OCI-LY1 (cell line): ENCODE results near the gene CDKN3.

Experiments
- H2AFZ ChIP-seq: fragments of 200-600 bp; sonication (generic), shearing (Covaris generic); 2 replicates; pipeline ENCODE4 v1.6.0; 2014; ENCODE audit warnings: antibody characterized with exemption, mild to moderate bottlenecking, low read length
- H3F3A ChIP-seq: fragments of 200-600 bp; sonication (generic), shearing (Covaris generic); 2 replicates; pipeline ENCODE4 v1.6.0; 2014; ENCODE audit warnings: mild to moderate bottlenecking, antibody characterized with exemption, low read length, moderate library complexity; ENCODE audit not compliant: insufficient read depth
- H3K27ac ChIP-seq: fragments of 200-600 bp; sonication (generic); 2 replicates; pipeline ENCODE4 v1.5.1; 2014; ENCODE audit warnings: low read length, mixed run types, mild to moderate bottlenecking, low read depth; ENCODE audit not compliant: poor library complexity, severe bottlenecking
- H3K27me3 ChIP-seq: fragments of 200-600 bp; sonication (generic); 2 replicates; pipeline ENCODE4 v1.6.0; 2014; ENCODE audit warnings: antibody characterized with exemption, mild to moderate bottlenecking, low read length, moderate library complexity; ENCODE audit not compliant: insufficient read depth
- H3K36me3 ChIP-seq: fragments of 200-600 bp; sonication (generic); 2 replicates; pipeline ENCODE4 v1.6.1; 2014; ENCODE audit warnings: mild to moderate bottlenecking, antibody characterized with exemption, low read length, moderate library complexity, mixed read lengths; ENCODE audit not compliant: insufficient read depth
- H3K4me1 ChIP-seq: fragments of 200-600 bp; sonication (generic); 2 replicates; pipeline ENCODE4 v1.5.1; 2014; ENCODE audit warnings: mild to moderate bottlenecking, low read length, moderate library complexity; ENCODE audit not compliant: insufficient read depth, severe bottlenecking
- H3K4me2 ChIP-seq: fragments of 200-600 bp; sonication (generic), shearing (Covaris generic); 2 replicates; pipeline ENCODE4 v1.6.1; 2014; ENCODE audit warnings: low read length
- H3K4me3 ChIP-seq: fragments of 200-600 bp; sonication (generic); 2 replicates; pipeline ENCODE4 v1.5.1; 2014; ENCODE audit warnings: low read length, low read depth, mild to moderate bottlenecking, mixed read lengths; ENCODE audit not compliant: poor library complexity, severe bottlenecking
- H3K79me2 ChIP-seq: fragments of 200-600 bp; shearing (Covaris generic); 2 replicates; pipeline ENCODE4 v1.6.1; 2016; ENCODE audit warnings: mixed run types, low read length, mixed read lengths; ENCODE audit not compliant: insufficient read depth
- H3K9ac ChIP-seq: fragments of 200-600 bp; sonication (generic), shearing (Covaris generic); 2 replicates; pipeline ENCODE4 v1.6.1; 2014; ENCODE audit warnings: mild to moderate bottlenecking, low read length, mixed read lengths
- H3K9me2 ChIP-seq: fragments of 200-600 bp; sonication (generic), shearing (Covaris generic); 2 replicates; pipeline ENCODE4 v1.6.1; 2014; ENCODE audit warnings: low read depth, mild to moderate bottlenecking, low read length, mixed read lengths
- H3K9me3 ChIP-seq: fragments of 200-600 bp; shearing (Covaris generic); 2 replicates; pipeline ENCODE4 v1.6.1; 2014; ENCODE audit warnings: low read length, mixed read lengths
- H4K20me1 ChIP-seq: fragments of 200-600 bp; sonication (generic), shearing (Covaris generic); 2 replicates; pipeline ENCODE4 v1.6.0; 2016; ENCODE audit warnings: mild to moderate bottlenecking, low read length; ENCODE audit not compliant: insufficient read depth
- CTCF ChIP-seq: fragments of 200-600 bp; sonication (generic), shearing (Covaris generic); IDR thresholded peaks from 2 replicates; pipeline ENCODE4 v1.5.1; 2017; ENCODE audit warnings: mild to moderate bottlenecking, antibody characterized with exemption, low read length, moderate library complexity, mixed read lengths
- EZH2 ChIP-seq: fragments of 200-600 bp; sonication (generic), shearing (Covaris generic); IDR thresholded peaks from 2 replicates; pipeline ENCODE4 v1.8.0; 2017; ENCODE audit warnings: borderline replicate concordance, mixed run types, mild to moderate bottlenecking, antibody characterized with exemption, low read length, moderate library complexity, mixed read lengths

CDKN3 gene

GRCh38 chr14:54354968-54355641 is 41.7 kb upstream of the CDKN3 start:
- no peaks in the 10 kb centered on the region for H4K20me1 ChIP-seq
- H3K79me2 ChIP-seq = no peaks in the 10 kb centered on the region
- H3K36me3 ChIP-seq = no peaks in the 10 kb centered on the region
- no peaks in the 10 kb centered on the region for H3K4me1 ChIP-seq
- no peak overlapping the region for H3K9ac ChIP-seq
- no peak overlapping the region for H3K4me3 ChIP-seq
- H3F3A ChIP-seq = no peaks in the 10 kb centered on the region
- H3K9me3 ChIP-seq = peaks cover 12% of the 10 kb centered on the region
- no peaks in the 10 kb centered on the region for H3K27me3 ChIP-seq
- TF ChIP-seq CTCF (no peak), EZH2 (no peak)
- H3K4me2 ChIP-seq = no peak overlapping the region
- H2AFZ ChIP-seq = no peak overlapping the region
- H3K27ac ChIP-seq = no peak overlapping the region
- H3K9me2 ChIP-seq = no peaks in the 10 kb centered on the region

GRCh38 chr14:54355698-54356097 is 41.1 kb upstream of the CDKN3 start:
- no peaks in the 10 kb centered on the region for H3K79me2 ChIP-seq
- H3K9ac ChIP-seq = no peak overlapping the region
- peaks cover 12% of the 10 kb centered on the region for H3K9me3 ChIP-seq
- H3K4me2 ChIP-seq = no peak overlapping the region
- no peaks in the 10 kb centered on the region for H3K27me3 ChIP-seq
- H3K4me3 ChIP-seq = no peak overlapping the region
- H3K4me1 ChIP-seq = no peaks in the 10 kb centered on the region
- H3K9me2 ChIP-seq = no peaks in the 10 kb centered on the region
- no peaks in the 10 kb centered on the region for H3K36me3 ChIP-seq
- H3F3A ChIP-seq = no peaks in the 10 kb centered on the region
- no peak overlapping the region for H3K27ac ChIP-seq
- TF ChIP-seq EZH2 (no peak), CTCF (no peak)
- H2AFZ ChIP-seq = no peak overlapping the region
- H4K20me1 ChIP-seq = no peaks in the 10 kb centered on the region

- H3K9me3 ChIP-seq = peaks cover 12% of the 10 kb centered on the region
- TF ChIP-seq CTCF (no peak), EZH2 (no peak)
- H3K4me3 ChIP-seq = no peak overlapping the region
- H3K36me3 ChIP-seq = no peaks in the 10 kb centered on the region
- no peaks in the 10 kb centered on the region for H3K79me2 ChIP-seq
- no peaks in the 10 kb centered on the region for H3F3A ChIP-seq
- H3K4me2 ChIP-seq = no peak overlapping the region
- no peaks in the 10 kb centered on the region for H3K27me3 ChIP-seq
- no peak overlapping the region for H3K9ac ChIP-seq
- H3K9me2 ChIP-seq = no peaks in the 10 kb centered on the region
- no peak overlapping the region for H3K27ac ChIP-seq
- no peak overlapping the region for H2AFZ ChIP-seq
- no peaks in the 10 kb centered on the region for H4K20me1 ChIP-seq
- H3K4me1 ChIP-seq = no peaks in the 10 kb centered on the region
Measured at GRCh38 chr14:54356172-54356571, 40.6 kb upstream of the CDKN3 start.
